Mammary epithelial cell (primary cell): ENCODE results near the gene TNFRSF14.

Experiments used
- CTCF ChIP-seq, 2 donors: IDR thresholded peaks in 1 of 2; conservative IDR thresholded peaks in 1 of 2; 2 replicates each; pipeline ENCODE4 v1.5.1; 2011 to 2012; ENCODE audit warnings: inconsistent platforms in 2 of 2, low read length in 2 of 2, mild to moderate bottlenecking in 2 of 2, control low read depth in 1 of 2, low read depth in 1 of 2; ENCODE audit not compliant: insufficient read depth in 1 of 2; ENCODE audit errors: extremely low read depth in 1 of 2
- EZH2 ChIP-seq: IDR thresholded peaks from 2 replicates; pipeline ENCODE4 v1.6.1; 2012; ENCODE audit warnings: low read length, inconsistent platforms, borderline replicate concordance

DNA sequence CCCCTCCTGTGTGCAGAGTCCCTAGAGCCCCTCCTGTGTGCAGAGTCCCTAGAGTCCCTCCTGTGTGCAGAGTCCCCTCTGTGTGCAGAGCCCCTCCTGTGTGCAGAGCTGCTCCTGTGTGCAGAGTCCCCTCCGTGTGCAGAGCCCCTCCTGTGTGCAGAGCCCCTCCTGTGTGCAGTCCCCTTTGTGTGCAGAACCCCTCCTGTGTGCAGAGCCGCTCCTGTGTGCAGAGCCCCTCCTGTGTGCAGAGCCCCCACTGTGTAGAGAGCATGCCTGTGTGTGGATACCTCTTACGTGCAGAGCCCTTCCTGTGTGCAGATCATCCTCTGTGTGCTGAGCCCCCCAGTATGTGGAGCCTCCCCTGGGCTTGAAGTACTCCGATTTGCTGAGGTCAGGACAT, 17.8 kb upstream of the TNFRSF14 start:
- TF ChIP-seq CTCF (conservative IDR thresholded peaks at IDR 0.05 in 1 of 2, IDR thresholded peaks at IDR 0.05 in 1 of 2; ENCODE audit: extremely low read depth in 1 of 2, insufficient read depth in 1 of 2, low read depth in 1 of 2, low read length in 2 of 2) (no peak), EZH2 (no peak)
